Measurements from ENCODE around the gene ELP2.
"Not testable (repeated sequence)": the region's sequence is repeated elsewhere in the genome, so short reads cannot be mapped to it uniquely, and the experiment has no call there.

The ELP2 gene

GRCh38 chr18:36157441-36157840, 27.7 kb downstream of the ELP2 start:
- DNase-seq (ENCODE audit: low read depth in 2 of 2), result peak in 1 of 2 experiments; percentile 11

- DNase-seq (ENCODE audit: low read depth in 2 of 2), result peak; percentile 53 to 56
Observed at GRCh38 chr18:36158266-36158867, 28.7 kb downstream of the ELP2 start.

GRCh38 chr18:36160959-36161371, 31.3 kb downstream of the ELP2 start:
- no peak for DNase-seq (ENCODE audit: low read depth in 2 of 2)

GRCh38 chr18:36162981-36163380, 33.3 kb downstream of the ELP2 start:
- DNase-seq (ENCODE audit: low read depth in 2 of 2), result no peak

- no peak for DNase-seq (ENCODE audit: low read depth in 2 of 2)
Observed at GRCh38 chr18:36167692-36168218, 38.1 kb downstream of the ELP2 start.

GRCh38 chr18:36168296-36168695, 38.6 kb downstream of the ELP2 start:
- DNase-seq (ENCODE audit: low read depth in 2 of 2), result not testable (repeated sequence)

- no peak for DNase-seq (ENCODE audit: low read depth in 2 of 2)
Observed at GRCh38 chr18:36169938-36170337, 40.2 kb downstream of the ELP2 start.

GRCh38 chr18:36175481-36175880, 45.8 kb downstream of the ELP2 start:
- DNase-seq (ENCODE audit: low read depth in 2 of 2), result no peak

- DNase-seq (ENCODE audit: low read depth in 2 of 2), result no peak
Observed at GRCh38 chr18:36176177-36176584, 46.5 kb downstream of the ELP2 start.

- no peak for DNase-seq (ENCODE audit: low read depth in 2 of 2)
Observed at GRCh38 chr18:36176711-36177110, 47.0 kb downstream of the ELP2 start.

- DNase-seq (ENCODE audit: low read depth in 2 of 2), result no peak
Observed at GRCh38 chr18:36177913-36178312, 48.2 kb downstream of the ELP2 start.

- peak; percentile 61 to 64 for DNase-seq (ENCODE audit: low read depth in 2 of 2)
Observed at GRCh38 chr18:36179562-36180355, 50.1 kb downstream of the ELP2 start.

GRCh38 chr18:36181441-36181840, 51.7 kb downstream of the ELP2 start:
- no peak for DNase-seq (ENCODE audit: low read depth in 2 of 2)

- DNase-seq (ENCODE audit: low read depth in 2 of 2), result no peak
Observed at GRCh38 chr18:36181898-36182506, 52.3 kb downstream of the ELP2 start.

GRCh38 chr18:36183033-36183432, 53.3 kb downstream of the ELP2 start:
- DNase-seq (ENCODE audit: low read depth in 2 of 2), result no peak

- DNase-seq (ENCODE audit: low read depth in 2 of 2), result no peak
Observed at GRCh38 chr18:36183987-36184386, 54.3 kb downstream of the ELP2 start.

- no peak for DNase-seq (ENCODE audit: low read depth in 2 of 2)
Observed at GRCh38 chr18:36185157-36185556, 55.5 kb downstream of the ELP2 start.

GRCh38 chr18:36185901-36186460, 56.3 kb downstream of the ELP2 start:
- no peak for DNase-seq (ENCODE audit: low read depth in 2 of 2)

GRCh38 chr18:36186461-36187192, 56.9 kb downstream of the ELP2 start:
- no peak for DNase-seq (ENCODE audit: low read depth in 2 of 2)

- no peak for DNase-seq (ENCODE audit: low read depth in 2 of 2)
Observed at GRCh38 chr18:36187193-36187825, 57.6 kb downstream of the ELP2 start, which contains the start of gene MOCOS. Gene MOCOS (plus strand): TSS chr18:36187497. CDS start chr18:36187540, 43 bp downstream.
